IPS-NIHi7 (cell line): ENCODE results near the gene OGFOD3.
A peak's percentile ranks its signal among the peaks of the same experiment; 100 is the strongest.
"Not testable (repeated sequence)": the region's sequence is repeated elsewhere in the genome, so short reads cannot be mapped to it uniquely, and the experiment has no call there.

Experiments used
- DNase-seq: peaks from one replicate; pipeline ENCODE4 v3.0.0; 2012; ENCODE audit warnings: mixed read lengths; ENCODE audit errors: extremely low spot score

OGFOD3 gene

DNA sequence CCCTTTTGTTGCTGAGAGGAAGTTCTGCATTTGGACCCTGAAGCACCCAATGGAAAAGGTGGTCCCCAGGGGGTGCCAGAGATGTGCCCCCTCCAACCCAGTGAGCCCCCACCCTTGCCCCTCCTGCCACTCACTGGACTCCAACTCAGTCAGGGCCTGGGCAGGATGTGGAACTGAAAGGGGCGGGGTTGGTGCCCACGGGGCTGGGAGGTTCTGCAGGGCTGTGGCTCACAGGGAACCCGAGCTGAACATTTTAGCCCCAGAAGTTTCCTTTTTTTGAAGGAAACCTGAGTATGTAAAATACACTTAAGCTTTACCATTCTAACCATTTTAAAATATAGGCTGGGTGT is 15.8 kb upstream of the OGFOD3 start:
- no peak for DNase-seq

DNA sequence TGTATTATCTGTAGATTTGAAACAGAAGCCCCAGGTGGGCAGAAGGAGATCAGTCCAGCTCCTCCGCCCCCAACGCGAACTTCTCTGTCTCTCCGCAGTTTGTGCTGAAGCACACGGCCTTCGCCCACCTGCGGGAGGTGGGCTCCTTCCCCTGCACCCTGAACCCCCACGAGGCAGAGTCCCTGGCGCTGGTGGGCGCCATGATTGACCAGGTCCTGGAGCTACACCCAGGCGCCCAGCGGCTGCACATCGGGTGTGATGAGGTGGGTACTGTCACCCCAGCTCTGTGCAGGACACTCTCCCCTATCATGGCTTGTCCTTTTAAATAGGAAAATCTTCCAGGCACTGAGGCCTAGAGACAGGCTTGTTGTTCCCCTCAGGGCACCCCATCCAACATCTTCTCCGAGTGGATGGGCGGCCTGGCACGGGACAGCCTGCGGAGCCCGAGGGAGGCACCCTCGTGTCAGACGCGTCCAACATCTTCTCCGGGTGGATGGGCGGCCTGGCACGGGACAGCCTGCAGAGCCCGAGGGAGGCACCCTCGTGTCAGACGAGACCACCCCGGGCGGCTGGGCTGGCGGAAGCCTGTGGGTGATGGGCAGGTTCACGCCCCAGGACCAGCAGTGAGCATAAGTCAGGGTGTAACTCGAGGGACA is 15.3 kb upstream of the OGFOD3 start:
- DNase-seq, result no peak

- no peak for DNase-seq
Measured at GRCh38 chr17:82432017-82432416, 13.6 kb upstream of the OGFOD3 start.

- no peak for DNase-seq
Measured at GRCh38 chr17:82429824-82430223, 11.4 kb upstream of the OGFOD3 start.

DNA sequence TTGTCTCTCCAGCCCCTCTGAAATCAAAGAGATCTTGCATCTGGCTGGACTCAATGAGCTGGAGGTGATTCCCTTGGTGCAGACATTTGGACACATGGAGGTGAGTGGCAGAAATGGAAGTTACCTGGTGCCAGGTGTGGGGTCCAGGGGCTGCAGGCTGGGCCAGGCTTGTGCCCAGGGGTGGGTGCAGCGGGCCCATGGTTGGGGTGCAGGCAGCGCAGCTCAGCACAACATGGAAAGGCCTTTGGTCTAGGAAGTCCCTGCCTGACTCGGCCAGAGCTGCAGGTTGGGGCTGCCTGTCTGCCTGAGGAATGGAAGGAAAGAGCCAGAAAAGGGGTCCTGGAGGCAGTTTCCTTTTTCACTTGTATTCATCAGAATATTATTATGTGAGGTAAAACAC is 10.2 kb upstream of the OGFOD3 start:
- no peak for DNase-seq

GRCh38 chr17:82424863-82425159 is 6.4 kb upstream of the OGFOD3 start:
- DNase-seq, result no peak

DNA sequence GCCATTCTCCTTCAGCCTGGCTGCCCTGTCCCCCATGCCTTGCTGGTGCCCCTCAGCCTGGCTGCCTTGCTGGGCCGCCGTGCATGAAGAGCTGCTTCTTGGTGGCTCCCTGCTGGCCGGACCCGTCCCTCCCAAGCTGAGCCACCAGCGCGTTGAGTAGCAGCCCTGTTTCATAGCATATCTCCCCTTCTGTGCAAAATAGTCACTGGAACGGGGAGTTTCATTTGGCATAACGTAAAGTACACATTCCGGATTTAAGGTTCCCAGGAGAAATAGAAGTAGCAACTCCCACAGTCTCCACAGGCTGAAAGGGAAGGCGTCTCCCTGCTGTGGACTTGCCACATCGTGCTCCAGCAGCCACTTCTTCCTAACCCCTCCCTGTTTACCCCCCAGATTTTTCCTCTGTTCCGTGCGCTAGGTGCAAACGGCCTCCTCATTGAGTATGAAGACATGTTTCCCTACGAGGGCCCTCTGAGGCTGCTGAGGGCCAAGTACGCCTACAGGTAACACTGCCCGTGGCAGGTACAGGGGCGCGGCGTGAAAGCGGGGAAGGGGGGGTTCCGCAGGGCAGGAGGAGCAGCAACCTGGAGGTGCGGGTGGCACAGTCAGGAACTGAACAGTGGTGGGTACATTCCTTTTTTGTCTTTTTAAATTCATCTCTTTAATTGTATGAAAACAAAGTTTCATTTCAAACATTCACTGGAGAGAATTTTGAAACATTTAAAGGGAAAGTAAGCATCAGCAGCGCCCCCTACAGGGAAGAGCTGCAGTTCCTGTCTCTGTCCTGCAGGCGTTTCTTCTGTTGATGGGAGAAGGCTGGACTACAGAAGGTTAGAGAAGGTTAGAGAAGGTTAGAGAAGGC is 5.8 kb upstream of the OGFOD3 start:
- DNase-seq, result peak; percentile 67

GRCh38 chr17:82419540-82419939 is 1.2 kb upstream of the OGFOD3 start:
- DNase-seq, result no peak

- DNase-seq, result no peak
Measured at GRCh38 chr17:82416771-82417170, 1.6 kb downstream of the OGFOD3 start.

DNA sequence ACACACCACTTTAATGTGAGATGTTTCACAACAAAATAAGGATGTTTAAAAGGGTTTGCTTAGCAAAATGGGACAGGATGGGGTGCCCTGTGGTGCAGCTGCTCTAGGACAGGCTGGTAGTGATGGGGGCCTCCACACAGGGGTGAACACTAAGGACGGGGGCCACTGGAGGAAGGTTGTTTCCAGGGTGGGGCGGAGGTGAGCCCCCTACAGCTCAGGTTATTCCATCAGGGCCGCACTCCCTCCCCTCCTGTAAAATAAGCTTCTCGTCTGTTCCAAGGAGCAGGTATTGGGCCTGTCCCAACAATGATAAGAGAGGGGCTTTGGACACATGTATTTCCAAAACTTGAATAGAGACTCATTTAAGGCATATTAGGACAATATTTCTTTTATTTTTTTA is 2.1 kb downstream of the OGFOD3 start:
- no peak for DNase-seq

GRCh38 chr17:82415786-82416185 is 2.6 kb downstream of the OGFOD3 start:
- DNase-seq, result no peak

DNA sequence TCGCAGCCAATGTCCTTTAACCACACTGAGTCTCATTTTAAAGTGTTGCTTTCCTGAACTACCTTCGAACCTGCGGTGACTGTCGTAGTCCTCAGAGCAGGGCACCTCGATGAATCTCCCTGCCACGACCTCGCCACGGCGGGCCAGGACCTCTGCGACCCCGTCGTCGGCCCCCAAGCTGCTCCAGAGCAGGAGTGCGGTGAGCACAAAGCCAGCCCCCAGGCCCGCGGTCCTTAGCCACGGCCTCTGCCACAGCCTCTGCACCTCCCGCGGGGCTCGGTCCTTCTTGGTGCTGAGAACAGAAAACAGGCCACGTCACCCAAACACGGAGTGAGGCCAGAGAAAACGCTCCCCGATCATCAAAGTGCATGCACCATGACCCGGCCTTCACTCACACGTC is 3.0 kb downstream of the OGFOD3 start:
- no peak for DNase-seq

- peak; percentile 98 for DNase-seq
Measured at GRCh38 chr17:82414548-82415281, 3.7 kb downstream of the OGFOD3 start.

- no peak for DNase-seq
Measured at GRCh38 chr17:82412535-82413520, 5.6 kb downstream of the OGFOD3 start.

DNA sequence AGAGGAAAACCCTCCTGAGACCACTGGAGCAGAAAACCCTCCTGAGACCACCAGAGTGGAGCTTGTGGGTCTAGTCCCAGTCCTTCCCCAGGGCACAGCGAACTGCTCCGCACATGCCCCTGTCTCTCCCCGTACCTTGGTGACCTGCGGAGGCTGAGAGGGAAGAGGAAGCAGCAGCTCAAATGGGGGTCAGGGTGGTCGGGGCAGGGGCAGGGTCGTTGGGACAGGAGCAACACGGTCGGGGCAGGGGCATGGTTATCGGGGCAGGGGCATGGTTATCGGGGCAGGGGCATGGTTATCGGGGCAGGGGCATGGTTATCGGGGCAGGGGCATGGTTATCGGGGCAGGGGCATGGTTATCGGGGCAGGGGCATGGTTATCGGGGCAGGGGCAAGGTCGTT is 6.3 kb downstream of the OGFOD3 start:
- DNase-seq, result not testable (repeated sequence)

DNA sequence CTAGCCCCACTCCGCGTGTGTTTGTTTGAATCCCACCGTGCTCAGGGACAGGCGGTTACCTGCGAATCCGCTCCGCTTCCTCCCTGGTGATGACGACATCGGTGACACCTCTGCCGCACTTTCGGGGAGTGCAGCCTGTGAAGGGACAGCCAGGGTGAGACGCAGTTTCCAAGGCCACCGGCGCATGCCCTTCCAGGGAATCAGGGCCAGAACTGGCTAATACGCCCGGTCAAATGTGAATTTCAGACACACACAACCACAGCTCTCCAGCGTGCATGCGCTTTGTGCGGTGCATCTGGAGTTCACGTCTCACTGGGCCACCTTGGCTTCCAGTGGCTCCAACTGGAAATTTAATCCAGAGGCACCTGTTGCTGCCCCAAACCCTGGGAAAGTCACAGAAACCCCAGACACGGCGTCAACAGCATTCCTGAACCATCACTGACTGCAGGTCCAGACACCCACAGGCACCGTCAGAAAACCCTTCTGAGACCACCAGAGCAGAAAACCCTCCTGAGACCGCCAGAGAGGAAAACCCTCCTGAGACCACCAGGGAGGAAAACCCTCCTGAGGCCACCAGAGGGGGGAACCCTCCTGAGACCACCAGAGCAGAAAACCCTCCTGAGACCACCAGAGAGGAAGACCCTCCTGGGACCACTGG is 6.9 kb downstream of the OGFOD3 start:
- DNase-seq, result no peak

GRCh38 chr17:82410014-82410716 is 8.2 kb downstream of the OGFOD3 start:
- no peak for DNase-seq

DNA sequence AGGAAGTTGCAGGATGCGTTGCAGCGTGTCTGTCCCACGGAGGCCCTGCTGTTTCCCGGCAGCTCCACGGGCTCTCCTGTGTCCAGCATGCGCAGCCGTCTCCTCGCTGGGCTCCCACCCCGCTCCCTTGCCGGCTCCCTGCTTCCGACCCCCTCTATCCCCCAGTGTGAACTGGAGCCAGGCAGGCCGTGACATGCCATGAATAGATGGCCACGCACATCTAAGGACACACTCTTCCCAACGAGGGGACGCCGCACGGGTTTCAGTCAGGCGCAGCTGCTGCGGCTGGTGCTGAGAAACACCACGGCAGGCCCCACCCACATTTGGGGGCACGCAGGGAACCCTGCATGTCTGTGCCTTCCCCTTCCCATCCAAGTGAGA is 9.5 kb downstream of the OGFOD3 start:
- DNase-seq, result no peak

- no peak for DNase-seq
Measured at GRCh38 chr17:82408288-82408937, 10.0 kb downstream of the OGFOD3 start.

- DNase-seq, result no peak
Measured at GRCh38 chr17:82407255-82407654, 11.1 kb downstream of the OGFOD3 start.
